Panc1 (cell line): ENCODE results near the gene HCAR2. TPM values are rescaled to one million over a fixed set of nuclear protein-coding genes. Genes with fewer than 3 reads are reported as not detected.

Experiments
- ATAC-seq: fragments of 200-7000 bp; cut with Tn5 transposase; 2 replicates; pipeline ENCODE4 v1.9.1; 2020; ENCODE audit warnings: mild to moderate bottlenecking, moderate library complexity
- BruUV-seq: library from RNA; stranded (reverse); fragments of 400-500 nt; replicated peaks from 2 replicates; lab custom pipeline; 2021; lab: Mats Ljungman, UMichigan
- CTCF ChIA-PET: fragments of 300-600 bp; sonication (Branson Sonifier 250); formaldehyde crosslinking; loops from one replicate; lab custom pipeline; 2022; ENCODE audit warnings: antibody characterized with exemption; lab: Charles Lee
- POLR2A ChIA-PET: fragments of 300-600 bp; sonication (Branson Sonifier 250); formaldehyde crosslinking; loops from one replicate; lab custom pipeline; 2022; ENCODE audit warnings: antibody characterized with exemption; lab: Charles Lee
- DNase-seq: peaks from one replicate; pipeline ENCODE4 v3.0.0-alpha.2; 2010; ENCODE audit warnings: low read depth, low spot score
- H3K27ac ChIP-seq: 2 replicates; pipeline ENCODE4 v1.5.1; 2011; ENCODE audit warnings: mild to moderate bottlenecking, low read length, inconsistent platforms
- H3K27me3 ChIP-seq: fragments of 200-500 bp; sonication (Bioruptor generic); 2 replicates; pipeline ENCODE4 v1.6.0; 2014; ENCODE audit warnings: low read length, inconsistent platforms; ENCODE audit not compliant: control insufficient read depth, insufficient read depth
- H3K36me3 ChIP-seq: fragments of 200-500 bp; sonication (Bioruptor generic); 2 replicates; pipeline ENCODE4 v1.5.1; 2014; ENCODE audit warnings: inconsistent platforms, mild to moderate bottlenecking, low read length, moderate library complexity; ENCODE audit not compliant: control insufficient read depth, insufficient read depth
- H3K4me1 ChIP-seq: 2 replicates; pipeline ENCODE4 v1.5.1; 2011; ENCODE audit warnings: inconsistent platforms, mild to moderate bottlenecking, low read length, moderate library complexity; ENCODE audit not compliant: control insufficient read depth, insufficient read depth
- H3K4me3 ChIP-seq, 2 experiments: 2 replicates each; pipeline ENCODE4 v1.5.1; 2011 to 2012; ENCODE audit warnings: low read depth in 2 of 2, low read length in 2 of 2, mild to moderate bottlenecking in 2 of 2, inconsistent platforms in 1 of 2, moderate library complexity in 1 of 2
- H3K9me3 ChIP-seq: fragments of 200-500 bp; sonication (Bioruptor generic); 2 replicates; pipeline ENCODE4 v1.5.1; 2014; ENCODE audit warnings: low read depth, mild to moderate bottlenecking, inconsistent platforms, low read length, moderate library complexity; ENCODE audit not compliant: control insufficient read depth, insufficient read depth
- CTCF ChIP-seq: fragments of 450-650 bp; IDR thresholded peaks from 2 replicates; pipeline ENCODE4 v1.5.1; 2017; ENCODE audit warnings: mild to moderate bottlenecking
- POLR2AphosphoS5 ChIP-seq: IDR thresholded peaks from 2 replicates; pipeline ENCODE4 v1.6.1; 2012; ENCODE audit warnings: mild to moderate bottlenecking, low read depth, low read length, moderate library complexity
- REST ChIP-seq, 2 experiments: IDR thresholded peaks; 2 replicates each; pipeline ENCODE4 v1.6.1; 2011 to 2012; ENCODE audit warnings: low read depth in 2 of 2, control low read depth in 1 of 2, low read length in 1 of 2, mild to moderate bottlenecking in 1 of 2, moderate library complexity in 1 of 2; ENCODE audit not compliant: insufficient read depth in 1 of 2
- SIN3A ChIP-seq: IDR thresholded peaks from 2 replicates; pipeline ENCODE4 v1.6.1; 2012; ENCODE audit warnings: low read depth, mild to moderate bottlenecking, low read length, moderate library complexity, borderline replicate concordance; ENCODE audit not compliant: insufficient read depth
- TCF7L2 ChIP-seq: IDR thresholded peaks from 2 replicates; pipeline ENCODE4 v1.6.1; 2011; ENCODE audit warnings: mild to moderate bottlenecking, low read depth, low read length, inconsistent platforms
- in situ Hi-C: cut with HindIII; loops from 2 replicates; pipeline ENCODE4 v1.10.0; 2016; ENCODE audit warnings: low sequenced_read_pairs, low pct_unique_long_range_greater_than_20kb
- intact Hi-C: fragments of 100-400 bp; cut with micrococcal nuclease; formaldehyde crosslinking; loops from one replicate; pipeline ENCODE4 v1.10.0; 2022; ENCODE audit not compliant: unreplicated experiment
- total RNA-seq: library from RNA; stranded (reverse); gene quantifications from one replicate; pipeline ENCODE4 v1.2.1, GENCODE V29; 2021; ENCODE audit not compliant: unreplicated experiment

HCAR2 gene
- total RNA-seq, 1 experiment from 2014 or later, result not detected

GRCh38 chr12:122738571-122738970, 35.4 kb upstream of the HCAR2 start:
- TF ChIP-seq POLR2AphosphoS5, result no peak
- no peak for TF ChIP-seq TCF7L2
- TF ChIP-seq SIN3A, result no peak
- no peaks in the 10 kb centered on the region for H3K36me3 ChIP-seq
- in situ Hi-C loops (no loop called here), intact Hi-C loops (no loop called here)
- no peak overlapping the region for H3K4me3 ChIP-seq
- DNase-seq (no peak), ATAC-seq (no peak)
- BruUV-seq, result no TSS peak
- ChIA-PET POLR2A (no interaction called here), CTCF (interaction anchor here (0.5 kb wide), 1 partner anchor 19 kb away, joined by 6 read pairs; no protein-coding TSS in a partner anchor)
- no peaks in the 10 kb centered on the region for H3K9me3 ChIP-seq
- no peaks in the 10 kb centered on the region for H3K27me3 ChIP-seq
- no peak overlapping the region for H3K27ac ChIP-seq
- no peaks in the 10 kb centered on the region for H3K4me1 ChIP-seq

GRCh38 chr12:122732611-122733010, 29.5 kb upstream of the HCAR2 start:
- no peak for TF ChIP-seq CTCF
- no peak for TF ChIP-seq POLR2AphosphoS5
- no peak for TF ChIP-seq SIN3A
- no peak for TF ChIP-seq REST (IDR thresholded peaks at IDR 0.05; ENCODE audit: insufficient read depth in 1 of 2, low read depth in 2 of 2, low read length in 1 of 2)
- no peak for TF ChIP-seq TCF7L2
- Histone ChIP-seq H3K36me3 (no peaks in the 10 kb centered on the region), H3K4me3 (no peak overlapping the region), H3K27me3 (no peaks in the 10 kb centered on the region), H3K9me3 (no peaks in the 10 kb centered on the region), H3K27ac (no peak overlapping the region), H3K4me1 (peaks cover 9% of the 10 kb centered on the region)
- CTCF ChIA-PET, result interaction anchor here (0.5 kb wide), 1 partner anchor 58 kb away, joined by 4 read pairs; no protein-coding TSS in a partner anchor
- BruUV-seq, result no TSS peak
- in situ Hi-C loops (no loop called here), intact Hi-C loops (no loop called here)
- ATAC-seq (no peak), DNase-seq (no peak)
- POLR2A ChIA-PET, result no interaction called here

GRCh38 chr12:122732170-122732569, 29.0 kb upstream of the HCAR2 start:
- ChIA-PET POLR2A (interaction anchor here (0.6 kb wide), 1 partner anchor 93 kb away, joined by 5 read pairs; no protein-coding TSS in a partner anchor), CTCF (no interaction called here)
- Histone ChIP-seq H3K27me3 (no peaks in the 10 kb centered on the region), H3K27ac (no peak overlapping the region), H3K36me3 (no peaks in the 10 kb centered on the region), H3K9me3 (no peaks in the 10 kb centered on the region), H3K4me3 (no peak overlapping the region), H3K4me1 (peaks cover 9% of the 10 kb centered on the region)
- intact Hi-C loops (no loop called here), in situ Hi-C loops (no loop called here)
- DNase-seq (no peak), ATAC-seq (no peak)
- no peak for TF ChIP-seq CTCF
- no peak for TF ChIP-seq SIN3A
- TF ChIP-seq REST (IDR thresholded peaks at IDR 0.05; ENCODE audit: insufficient read depth in 1 of 2, low read depth in 2 of 2, low read length in 1 of 2), result no peak
- TF ChIP-seq TCF7L2, result no peak
- BruUV-seq, result no TSS peak
